ENCODE measurements around the gene BTNL8.

DNA sequence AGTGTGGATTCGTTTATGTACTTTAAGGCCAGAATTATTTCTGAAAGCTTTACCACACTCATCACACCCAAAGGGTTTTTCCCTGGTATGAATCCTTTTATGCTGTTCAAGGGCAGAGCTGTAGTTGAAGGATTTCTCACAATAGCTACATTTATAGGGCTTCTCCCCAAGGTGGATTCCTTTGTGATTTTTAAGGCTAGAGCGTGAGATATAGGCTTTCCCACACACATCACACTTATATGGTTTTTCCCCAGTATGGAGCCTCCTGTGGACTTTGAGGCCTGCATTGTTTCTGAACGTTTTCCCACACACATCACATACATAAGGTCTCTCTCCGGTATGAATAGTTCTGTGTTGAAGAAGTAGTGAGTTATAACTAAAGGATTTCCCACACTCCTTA lies 49.1 kb upstream of the BTNL8 start:
- TF ChIP-seq, protein P1, sequence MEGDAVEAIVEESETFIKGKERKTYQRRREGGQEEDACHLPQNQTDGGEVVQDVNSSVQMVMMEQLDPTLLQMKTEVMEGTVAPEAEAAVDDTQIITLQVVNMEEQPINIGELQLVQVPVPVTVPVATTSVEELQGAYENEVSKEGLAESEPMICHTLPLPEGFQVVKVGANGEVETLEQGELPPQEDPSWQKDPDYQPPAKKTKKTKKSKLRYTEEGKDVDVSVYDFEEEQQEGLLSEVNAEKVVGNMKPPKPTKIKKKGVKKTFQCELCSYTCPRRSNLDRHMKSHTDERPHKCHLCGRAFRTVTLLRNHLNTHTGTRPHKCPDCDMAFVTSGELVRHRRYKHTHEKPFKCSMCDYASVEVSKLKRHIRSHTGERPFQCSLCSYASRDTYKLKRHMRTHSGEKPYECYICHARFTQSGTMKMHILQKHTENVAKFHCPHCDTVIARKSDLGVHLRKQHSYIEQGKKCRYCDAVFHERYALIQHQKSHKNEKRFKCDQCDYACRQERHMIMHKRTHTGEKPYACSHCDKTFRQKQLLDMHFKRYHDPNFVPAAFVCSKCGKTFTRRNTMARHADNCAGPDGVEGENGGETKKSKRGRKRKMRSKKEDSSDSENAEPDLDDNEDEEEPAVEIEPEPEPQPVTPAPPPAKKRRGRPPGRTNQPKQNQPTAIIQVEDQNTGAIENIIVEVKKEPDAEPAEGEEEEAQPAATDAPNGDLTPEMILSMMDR (IDR thresholded peaks at IDR 0.05): no peak
- no peak for TF ChIP-seq POLR2A (IDR thresholded peaks at IDR 0.05)
